Prostate gland (tissue), 2 donors: ENCODE data around the gene BHLHA15.

Experiments
- POLR2A ChIP-seq: fragments of 450-650 bp; IDR thresholded peaks from one replicate; pipeline ENCODE4 v1.6.1; 2016; ENCODE audit warnings: antibody characterized with exemption, mild to moderate bottlenecking
- POLR2AphosphoS5 ChIP-seq: sonication (generic); formaldehyde crosslinking; IDR thresholded peaks from one replicate; pipeline ENCODE4 v1.6.1; 2017; ENCODE audit warnings: antibody characterized with exemption
- TF ChIP-seq, protein P1 (sequence below), 4 experiments: fragments of 200-600 bp in 2 of 4; fragments of 450-650 bp in 2 of 4; sonication (generic) in 2 of 4; IDR thresholded peaks; 1 replicate in 3 of 4; 2 replicates in 1 of 4; pipeline ENCODE4 v1.5.1; 2016 to 2019; ENCODE audit warnings: antibody characterized with exemption in 4 of 4, mild to moderate bottlenecking in 2 of 4, moderate library complexity in 2 of 4

DNA sequence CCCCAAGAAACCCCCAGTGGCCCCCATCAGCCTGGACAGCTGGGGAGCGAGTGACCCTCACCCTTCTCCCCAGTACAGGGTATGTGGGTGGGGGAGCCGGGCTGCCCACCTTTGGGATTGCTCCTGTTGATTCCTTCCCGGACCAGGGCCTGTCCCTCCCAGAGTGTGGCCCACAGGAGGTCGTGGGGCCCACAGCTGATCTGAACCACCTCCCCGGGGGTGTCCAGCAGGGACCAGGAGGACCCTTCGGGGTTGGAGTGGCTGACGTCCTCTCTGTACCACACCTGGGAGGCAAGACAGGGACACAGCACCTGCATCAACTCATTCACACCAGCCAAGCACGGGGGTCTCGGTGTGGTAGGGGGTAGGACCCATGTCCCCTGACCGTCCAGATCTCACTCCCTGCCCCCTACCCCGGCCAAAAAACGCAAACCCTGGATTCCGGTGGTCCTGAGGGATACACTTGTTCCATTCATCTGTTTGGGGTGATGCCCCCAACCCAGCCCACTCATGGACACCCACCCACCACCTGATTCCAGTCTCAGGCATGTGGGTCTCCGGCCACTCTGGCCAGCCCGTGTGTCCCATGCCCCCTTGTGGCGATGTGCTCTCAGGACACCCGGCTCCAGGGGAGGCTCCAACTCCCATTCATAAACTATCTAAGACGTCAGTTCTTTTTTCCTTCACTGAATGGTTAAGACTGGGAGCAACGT, 29.9 kb downstream of the BHLHA15 start:
- TF ChIP-seq, protein P1, sequence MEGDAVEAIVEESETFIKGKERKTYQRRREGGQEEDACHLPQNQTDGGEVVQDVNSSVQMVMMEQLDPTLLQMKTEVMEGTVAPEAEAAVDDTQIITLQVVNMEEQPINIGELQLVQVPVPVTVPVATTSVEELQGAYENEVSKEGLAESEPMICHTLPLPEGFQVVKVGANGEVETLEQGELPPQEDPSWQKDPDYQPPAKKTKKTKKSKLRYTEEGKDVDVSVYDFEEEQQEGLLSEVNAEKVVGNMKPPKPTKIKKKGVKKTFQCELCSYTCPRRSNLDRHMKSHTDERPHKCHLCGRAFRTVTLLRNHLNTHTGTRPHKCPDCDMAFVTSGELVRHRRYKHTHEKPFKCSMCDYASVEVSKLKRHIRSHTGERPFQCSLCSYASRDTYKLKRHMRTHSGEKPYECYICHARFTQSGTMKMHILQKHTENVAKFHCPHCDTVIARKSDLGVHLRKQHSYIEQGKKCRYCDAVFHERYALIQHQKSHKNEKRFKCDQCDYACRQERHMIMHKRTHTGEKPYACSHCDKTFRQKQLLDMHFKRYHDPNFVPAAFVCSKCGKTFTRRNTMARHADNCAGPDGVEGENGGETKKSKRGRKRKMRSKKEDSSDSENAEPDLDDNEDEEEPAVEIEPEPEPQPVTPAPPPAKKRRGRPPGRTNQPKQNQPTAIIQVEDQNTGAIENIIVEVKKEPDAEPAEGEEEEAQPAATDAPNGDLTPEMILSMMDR (IDR thresholded peaks at IDR 0.05) = peak; percentile 51 to 75 (median 64)
- TF ChIP-seq POLR2A (no peak), POLR2AphosphoS5 (peak; percentile 36)
